ENCODE results near the gene KMT2C.
"Not testable (repeated sequence)": the region's sequence is repeated elsewhere in the genome, so short reads cannot be mapped to it uniquely, and the experiment has no call there.

KMT2C gene

GRCh38 chr7:152355474-152356057, 80.2 kb downstream of the KMT2C start:
- no peak for DNase-seq (ENCODE audit: low spot score)

DNA sequence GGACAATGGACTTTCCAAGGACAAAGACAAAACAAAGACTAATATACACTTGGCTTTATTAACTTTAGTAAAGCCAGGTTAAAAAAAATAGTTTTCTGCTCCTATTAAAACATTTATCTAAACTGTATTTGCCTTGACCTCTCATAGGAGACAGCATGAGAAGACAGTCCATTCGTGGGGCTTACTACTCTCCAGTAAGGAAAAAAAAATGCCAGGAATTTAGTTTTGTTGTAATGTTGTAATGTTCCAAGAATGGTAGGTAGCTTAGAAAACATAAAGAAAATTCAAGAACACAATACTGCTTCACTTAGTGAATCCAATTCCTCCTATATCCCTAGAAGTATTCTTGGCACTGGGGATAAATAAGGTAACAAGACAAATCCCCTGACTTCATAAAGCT, 81.7 kb downstream of the KMT2C start:
- peak; percentile 46 for DNase-seq (ENCODE audit: low spot score)

DNA sequence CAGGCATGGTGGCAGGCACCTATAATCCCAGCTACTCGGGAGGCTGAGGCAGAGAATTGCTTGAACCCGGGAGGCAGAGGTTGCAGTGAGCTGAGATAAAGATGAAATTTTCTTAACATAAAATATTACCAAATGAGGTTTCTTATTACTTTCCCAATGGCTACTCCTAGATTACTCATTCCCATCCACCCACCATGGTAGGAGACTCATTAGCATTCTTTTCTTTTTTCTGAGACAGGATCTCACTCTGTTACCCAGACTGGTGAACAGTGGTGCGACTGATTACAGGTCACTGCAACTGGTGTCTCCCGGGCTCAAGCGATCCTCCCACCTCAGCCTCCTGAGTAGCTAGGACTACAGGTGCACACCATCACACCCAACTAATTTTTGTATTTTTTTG, 82.5 kb downstream of the KMT2C start:
- DNase-seq (ENCODE audit: low spot score) = not testable (repeated sequence)

- not testable (repeated sequence) for DNase-seq (ENCODE audit: low spot score)
Observed at GRCh38 chr7:152351747-152352146, 84.1 kb downstream of the KMT2C start.

GRCh38 chr7:152351168-152351567, 84.6 kb downstream of the KMT2C start:
- DNase-seq (ENCODE audit: low spot score) = no peak

DNA sequence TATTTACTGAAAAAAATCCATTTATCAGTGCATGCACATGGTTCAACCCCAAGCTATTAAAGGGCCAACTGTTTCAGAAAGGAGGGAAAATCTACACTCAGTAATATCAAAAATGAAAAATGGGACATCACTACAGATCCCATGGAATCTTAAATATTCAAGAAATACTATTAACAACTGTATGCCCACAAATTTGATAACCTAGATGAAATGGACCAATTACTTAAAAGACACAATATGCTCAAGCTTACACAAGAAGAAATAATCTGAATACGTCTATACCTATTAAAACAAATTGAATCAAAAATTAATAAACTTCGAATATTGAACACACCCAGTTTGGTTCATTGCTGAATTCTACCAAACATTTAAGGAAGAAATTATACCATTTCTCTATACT, 87.9 kb downstream of the KMT2C start:
- no peak for DNase-seq (ENCODE audit: low spot score)

DNA sequence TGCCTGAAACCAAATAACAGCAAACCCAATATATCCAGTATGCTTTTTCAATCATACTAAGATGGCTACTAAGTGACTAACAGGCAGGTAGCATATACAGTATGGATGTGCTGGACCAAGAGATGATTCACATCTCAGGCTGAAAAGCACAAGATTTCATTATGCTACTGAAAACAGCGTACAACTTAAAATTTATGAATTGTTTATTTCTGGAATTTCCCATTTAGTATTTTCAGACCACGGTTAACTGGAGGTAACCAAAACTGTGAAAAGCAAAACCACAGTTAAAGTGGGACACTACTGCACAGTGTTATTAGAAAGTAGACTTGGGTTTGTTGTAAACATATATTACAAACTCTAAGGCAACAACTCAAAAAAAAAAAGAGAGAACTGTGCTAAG, 91.5 kb downstream of the KMT2C start:
- no peak for DNase-seq (ENCODE audit: low spot score)

GRCh38 chr7:152342796-152343195, 93.0 kb downstream of the KMT2C start:
- DNase-seq (ENCODE audit: low spot score) = no peak

DNA sequence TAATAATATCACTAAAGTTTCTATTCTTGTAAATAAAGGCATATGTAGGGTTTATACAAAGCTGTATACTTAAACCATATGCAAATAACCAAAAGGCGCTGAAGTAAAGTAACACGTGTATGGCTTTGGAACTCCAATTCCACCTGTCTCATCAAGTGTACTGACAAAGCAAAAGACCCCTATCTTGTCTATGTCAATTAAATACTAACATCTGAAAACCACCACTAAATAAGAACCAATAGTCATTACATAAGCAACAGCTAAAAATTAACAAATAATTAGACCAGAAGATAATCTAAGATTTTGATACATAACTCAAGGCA, 93.9 kb downstream of the KMT2C start:
- no peak for DNase-seq (ENCODE audit: low spot score)

DNA sequence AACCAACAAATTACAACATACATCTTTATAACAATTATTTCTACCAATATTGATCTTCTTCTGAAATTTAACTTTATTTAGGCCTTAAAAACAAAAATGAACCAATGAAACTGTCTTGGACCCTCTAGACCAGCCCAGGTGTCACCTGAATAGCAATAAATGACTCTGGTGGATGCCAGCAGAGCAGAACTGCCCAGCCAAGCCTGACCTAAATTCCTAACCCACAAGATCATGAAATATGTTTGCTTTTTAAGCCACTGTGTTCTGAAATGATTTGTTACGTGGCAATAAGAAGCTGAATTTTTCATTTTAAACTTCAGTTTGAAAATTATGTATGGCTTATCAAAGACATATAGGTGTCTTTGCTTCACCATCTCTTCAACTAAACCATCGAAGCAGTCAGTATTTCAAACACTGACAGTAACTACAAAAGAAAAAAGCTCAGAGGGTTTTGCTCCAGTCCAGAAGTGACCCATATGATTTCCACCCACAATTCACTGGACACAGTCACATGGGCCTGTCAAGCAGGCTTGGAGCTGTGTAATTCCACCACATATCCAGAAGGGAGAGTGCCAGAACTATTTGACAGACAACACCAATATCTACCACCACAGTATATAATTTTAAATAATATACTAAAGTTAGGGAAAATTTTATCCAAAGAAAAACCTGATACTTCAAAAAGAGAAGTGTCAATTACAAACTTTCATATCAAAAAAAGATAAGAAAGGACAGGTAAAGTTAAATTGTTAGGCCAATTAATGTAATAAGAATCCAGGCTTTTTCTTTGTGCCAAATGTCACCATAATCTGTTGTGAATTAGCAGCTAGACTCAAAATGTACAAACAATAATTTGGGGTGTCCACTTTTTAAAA, 94.5 kb downstream of the KMT2C start:
- DNase-seq (ENCODE audit: low spot score) = peak; percentile 76

- DNase-seq (ENCODE audit: low spot score) = no peak
Observed at GRCh38 chr7:152340161-152340560, 95.6 kb downstream of the KMT2C start.

- no peak for DNase-seq (ENCODE audit: low spot score)
Observed at GRCh38 chr7:152338561-152338960, 97.2 kb downstream of the KMT2C start.

GRCh38 chr7:152336754-152337368, 98.9 kb downstream of the KMT2C start:
- DNase-seq (ENCODE audit: low spot score) = peak; percentile 50

DNA sequence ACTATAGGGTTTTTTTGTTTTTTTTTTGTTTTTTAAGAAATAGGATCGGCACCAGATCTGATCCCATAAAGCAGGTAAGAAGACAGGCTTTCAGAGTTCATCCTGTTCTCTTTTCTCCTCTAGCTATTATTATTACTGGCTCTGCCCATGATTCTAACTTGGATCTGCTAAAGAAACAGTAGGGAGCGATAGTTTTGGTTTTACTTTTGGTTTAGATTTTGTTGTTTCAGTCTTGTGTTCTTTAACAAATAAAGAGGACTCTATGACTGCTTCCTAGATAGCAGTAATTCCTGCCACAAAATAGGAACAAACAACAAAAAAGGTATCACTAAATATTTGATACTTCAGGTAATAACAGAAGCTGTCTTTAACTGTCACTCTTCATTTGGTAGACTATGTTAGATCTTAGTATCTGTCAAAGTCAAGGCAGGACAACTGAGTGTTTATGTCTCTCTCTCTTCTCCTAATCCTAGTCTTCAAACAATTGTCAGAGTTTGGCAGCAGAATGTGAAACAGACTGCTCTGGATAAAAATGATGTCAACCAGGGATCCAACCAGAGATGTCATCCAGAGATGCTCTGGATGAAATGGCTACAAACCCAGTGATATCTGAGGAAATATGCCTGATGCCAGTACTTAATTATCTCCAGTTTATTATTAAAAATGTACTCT, 99.8 kb downstream of the KMT2C start:
- peak; percentile 12 for DNase-seq (ENCODE audit: low spot score)

DNA sequence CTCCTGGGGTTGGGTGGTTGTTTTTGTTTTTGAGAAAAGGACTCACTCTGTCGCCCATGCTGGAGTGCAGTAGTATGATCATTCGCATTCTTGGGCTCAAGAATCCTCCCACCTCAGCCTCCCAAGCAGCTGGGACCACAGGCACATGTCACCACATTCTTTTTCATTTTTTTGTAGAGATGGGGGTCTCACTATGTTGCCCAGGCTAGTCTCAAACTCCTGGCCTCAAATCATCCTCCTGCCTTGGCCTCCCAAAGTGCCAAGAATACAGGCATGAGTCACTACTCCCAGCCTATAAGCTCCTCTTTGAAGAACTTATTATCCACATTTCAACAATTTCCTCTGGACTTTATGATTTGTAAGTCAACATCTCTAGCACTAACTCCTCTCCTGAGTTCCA, 102.7 kb downstream of the KMT2C start:
- no peak for DNase-seq (ENCODE audit: low spot score)

DNA sequence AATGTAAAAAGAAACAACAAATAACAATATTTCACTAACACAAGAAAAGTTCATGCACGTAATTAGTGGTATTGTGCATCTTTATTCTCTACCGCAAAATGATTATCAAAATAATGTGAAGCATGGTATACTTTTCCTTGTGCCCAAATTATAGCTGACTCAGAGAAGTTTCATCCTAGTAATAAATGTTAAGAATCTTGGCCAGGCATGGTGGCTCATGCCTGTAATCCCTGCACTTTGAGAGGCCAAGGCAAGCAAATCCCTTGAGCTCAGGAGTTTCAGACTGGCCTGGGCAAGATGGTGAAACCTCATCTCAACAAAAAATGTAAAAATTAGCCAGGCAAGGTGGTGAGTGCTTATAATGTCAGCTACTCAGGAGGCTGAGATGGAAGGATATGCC, 105.0 kb downstream of the KMT2C start:
- no peak for DNase-seq (ENCODE audit: low spot score)

- DNase-seq (ENCODE audit: low spot score) = no peak
Observed at GRCh38 chr7:152329469-152329868, 106.3 kb downstream of the KMT2C start.

DNA sequence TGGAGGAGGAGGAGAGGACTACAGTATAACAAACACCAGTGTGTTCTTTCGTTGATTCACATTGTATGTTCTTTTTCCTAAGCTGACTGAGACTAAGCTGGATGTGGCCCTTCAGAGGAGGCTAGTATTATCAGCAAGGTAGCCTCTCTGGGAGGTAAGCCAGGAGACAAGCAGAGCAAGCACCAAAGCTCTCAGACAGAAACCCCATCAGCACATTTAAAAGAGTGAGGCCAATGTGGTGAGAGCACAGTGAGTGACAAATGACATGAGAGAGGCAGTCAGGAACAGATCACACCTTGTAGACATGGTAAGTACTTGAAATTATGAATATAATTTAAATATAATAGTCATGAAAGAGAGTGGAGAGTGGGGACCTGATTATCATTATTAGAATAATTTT, 107.6 kb downstream of the KMT2C start:
- no peak for DNase-seq (ENCODE audit: low spot score)

DNA sequence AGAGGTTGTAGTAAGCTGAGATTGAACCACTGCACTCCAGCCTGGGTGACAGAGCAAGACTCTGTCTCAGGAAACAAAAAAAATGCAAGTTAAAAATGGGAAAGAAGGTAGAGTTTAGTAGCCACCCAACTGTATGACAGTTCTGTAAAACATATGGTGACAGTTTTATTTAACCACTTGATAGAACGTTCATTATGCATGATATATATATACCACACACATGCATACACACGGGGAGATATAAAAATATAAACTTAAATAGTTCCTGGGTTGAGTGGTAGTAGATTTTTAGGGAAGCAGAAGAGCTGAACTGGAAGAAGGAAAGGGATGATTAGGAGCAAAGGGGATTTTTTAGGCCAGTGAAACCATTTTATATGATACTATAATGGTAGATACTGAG, 120.0 kb downstream of the KMT2C start:
- DNase-seq (ENCODE audit: low spot score) = no peak

DNA sequence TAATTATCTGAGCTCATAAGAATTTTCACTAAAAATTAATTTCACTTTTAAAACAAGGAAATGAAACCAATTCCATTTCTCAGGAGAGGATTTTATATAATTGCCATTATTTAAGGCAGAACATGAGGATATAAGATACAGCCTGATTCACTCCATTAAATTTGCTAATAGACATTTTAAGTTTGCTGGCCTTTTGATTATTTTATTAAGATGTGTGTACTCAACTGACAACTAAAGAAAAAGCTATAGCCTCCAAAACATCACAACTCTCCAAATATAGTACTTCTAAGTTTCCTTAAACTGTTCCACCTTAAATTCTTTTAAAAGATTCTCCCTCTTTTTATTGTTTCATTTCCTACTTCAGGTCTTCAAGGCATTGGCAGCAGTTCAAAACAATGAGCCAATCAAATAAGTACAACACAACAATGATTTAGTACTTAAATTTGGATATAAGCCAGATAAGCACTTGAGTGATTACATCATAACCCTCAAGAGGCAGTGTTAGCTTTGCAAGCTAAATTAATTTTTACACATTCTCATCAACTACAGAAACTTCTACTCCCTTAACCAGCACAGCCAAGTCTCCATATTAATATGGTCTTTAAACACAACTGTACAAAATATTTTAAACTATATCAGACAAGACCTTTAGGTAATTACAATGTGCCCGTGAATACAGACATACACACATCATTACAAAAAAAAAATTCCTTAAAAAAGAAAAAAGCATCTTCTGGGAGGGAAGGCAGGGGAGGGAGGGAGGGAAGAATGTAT, 121.8 kb downstream of the KMT2C start:
- DNase-seq (ENCODE audit: low spot score) = peak; percentile 11

DNA sequence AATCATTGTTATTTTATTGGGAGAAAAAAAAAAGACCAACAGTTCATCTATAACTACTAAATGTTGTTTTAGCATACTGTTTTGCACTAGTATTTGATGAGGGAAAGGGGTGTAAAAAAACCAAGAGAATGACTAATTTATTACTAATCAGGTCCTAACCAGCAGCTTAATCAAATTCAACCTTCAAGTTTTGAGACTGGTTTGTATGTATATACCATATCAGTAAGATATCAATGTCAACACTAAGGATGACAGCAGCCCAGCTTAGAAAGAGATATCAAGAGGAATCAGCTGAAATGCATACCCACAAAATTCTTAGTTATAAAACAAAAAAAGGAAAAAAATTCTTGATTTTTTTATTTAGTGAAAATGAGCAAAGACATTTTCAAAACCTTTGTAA, 122.6 kb downstream of the KMT2C start:
- no peak for DNase-seq (ENCODE audit: low spot score)

- DNase-seq (ENCODE audit: low spot score) = no peak
Observed at GRCh38 chr7:152312316-152312715, 123.5 kb downstream of the KMT2C start.
